Measurements from ENCODE around the gene DNM1L.

Gene DNM1L

DNA sequence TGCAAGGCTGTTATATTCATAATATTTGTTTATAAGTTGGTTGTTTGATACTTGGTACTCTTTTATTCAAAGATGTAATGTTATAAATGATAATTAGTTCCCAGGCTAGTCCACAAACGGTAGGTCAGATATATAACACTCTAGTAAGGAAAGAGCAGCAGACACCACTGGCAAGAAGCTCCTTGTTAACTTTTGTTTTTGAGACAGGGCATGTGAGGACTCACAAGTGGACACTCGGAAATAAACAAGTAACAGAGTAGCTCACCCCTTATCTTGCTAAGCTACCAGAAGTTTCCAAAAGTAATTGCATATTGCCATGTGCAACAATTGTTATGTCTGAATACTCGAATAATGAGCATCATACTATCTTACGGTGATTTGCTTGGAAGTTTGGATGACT, 115.2 kb downstream of the DNM1L start:
- Histone ChIP-seq H3K4me2 (ENCODE audit: low read length) (no peak overlapping the region), H3K4me3 (ENCODE audit: low read length) (no peak overlapping the region), H4K20me1 (ENCODE audit: insufficient read depth, low read length) (no peaks in the 10 kb centered on the region), H3K27me3 (ENCODE audit: low read depth, low read length) (peaks cover 3% of the 10 kb centered on the region; the same call in 1 of the 2 replicates), H2AFZ (ENCODE audit: low read depth, low read length) (no peak overlapping the region), H3K9me3 (ENCODE audit: insufficient read depth, low read length) (no peaks in the 10 kb centered on the region), H3K4me1 (ENCODE audit: low read length) (no peaks in the 10 kb centered on the region), H3K79me2 (ENCODE audit: low read length) (no peaks in the 10 kb centered on the region), H3K27ac (ENCODE audit: low read length) (no peak overlapping the region), H3K9ac (ENCODE audit: low read length) (no peak overlapping the region), H3K36me3 (replicated peaks; ENCODE audit: low read depth, low read length) (no peaks in the 10 kb centered on the region)
- TF ChIP-seq, protein P1, sequence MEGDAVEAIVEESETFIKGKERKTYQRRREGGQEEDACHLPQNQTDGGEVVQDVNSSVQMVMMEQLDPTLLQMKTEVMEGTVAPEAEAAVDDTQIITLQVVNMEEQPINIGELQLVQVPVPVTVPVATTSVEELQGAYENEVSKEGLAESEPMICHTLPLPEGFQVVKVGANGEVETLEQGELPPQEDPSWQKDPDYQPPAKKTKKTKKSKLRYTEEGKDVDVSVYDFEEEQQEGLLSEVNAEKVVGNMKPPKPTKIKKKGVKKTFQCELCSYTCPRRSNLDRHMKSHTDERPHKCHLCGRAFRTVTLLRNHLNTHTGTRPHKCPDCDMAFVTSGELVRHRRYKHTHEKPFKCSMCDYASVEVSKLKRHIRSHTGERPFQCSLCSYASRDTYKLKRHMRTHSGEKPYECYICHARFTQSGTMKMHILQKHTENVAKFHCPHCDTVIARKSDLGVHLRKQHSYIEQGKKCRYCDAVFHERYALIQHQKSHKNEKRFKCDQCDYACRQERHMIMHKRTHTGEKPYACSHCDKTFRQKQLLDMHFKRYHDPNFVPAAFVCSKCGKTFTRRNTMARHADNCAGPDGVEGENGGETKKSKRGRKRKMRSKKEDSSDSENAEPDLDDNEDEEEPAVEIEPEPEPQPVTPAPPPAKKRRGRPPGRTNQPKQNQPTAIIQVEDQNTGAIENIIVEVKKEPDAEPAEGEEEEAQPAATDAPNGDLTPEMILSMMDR (IDR thresholded peaks at IDR 0.05; ENCODE audit: low read depth, low read length) = no peak
- TF ChIP-seq EZH2phosphoT487 (IDR thresholded peaks at IDR 0.05; ENCODE audit: low read depth) = no peak
